DMS79 treated with DMSO at 0.1 percent for 48 hours (cell line): ENCODE measurements around the gene IPO7.

Experiments used
- DNase-seq: peaks from one replicate; lab custom pipeline; 2025; lab: John Stamatoyannopoulos, UW

The IPO7 gene

GRCh38 chr11:9493492-9493891 is 109.0 kb downstream of the IPO7 start:
- no peak for DNase-seq

DNA sequence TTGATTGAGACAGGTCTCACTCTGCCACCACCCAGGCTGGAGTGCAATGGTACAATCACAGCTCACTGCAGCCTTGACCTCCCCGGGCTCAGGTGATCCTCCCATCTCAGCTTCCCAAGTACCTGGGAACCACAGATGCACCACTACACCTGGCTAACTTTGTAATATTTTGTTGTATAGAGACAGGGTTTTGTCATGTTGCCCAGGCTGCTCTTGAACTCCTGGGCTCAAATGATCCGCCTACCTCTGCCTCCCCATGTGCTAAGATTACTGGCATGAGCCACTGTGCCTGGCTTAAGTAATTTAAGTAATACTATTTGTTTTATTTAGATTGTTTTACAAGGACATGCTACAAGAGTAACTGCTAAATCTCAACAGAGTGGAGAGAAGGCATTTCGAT is 109.9 kb downstream of the IPO7 start:
- no peak for DNase-seq

- DNase-seq = no peak
These were observed 111.5 kb downstream of the IPO7 start for GRCh38 chr11:9495803-9496514.
